SH-SY5Y (cell line): ENCODE results near the gene SLC25A42.

Experiments used
- GATA2 ChIP-seq: IDR thresholded peaks from 2 replicates; pipeline ENCODE4 v1.6.1; 2011; ENCODE audit warnings: mild to moderate bottlenecking, low read depth, low read length
- GATA3 ChIP-seq: IDR thresholded peaks from 2 replicates; pipeline ENCODE4 v1.6.1; 2011; ENCODE audit warnings: low read depth, mild to moderate bottlenecking, low read length, moderate library complexity

Gene SLC25A42

GRCh38 chr19:19103167-19103566 is 39.4 kb downstream of the SLC25A42 start:
- no peak for TF ChIP-seq GATA2
- TF ChIP-seq GATA3 = no peak

GRCh38 chr19:19105365-19106055 is 41.7 kb downstream of the SLC25A42 start:
- TF ChIP-seq GATA2 = no peak
- no peak for TF ChIP-seq GATA3

GRCh38 chr19:19106056-19106551 is 42.3 kb downstream of the SLC25A42 start:
- TF ChIP-seq GATA2 (no peak), GATA3 (no peak)

GRCh38 chr19:19107654-19108053 is 43.9 kb downstream of the SLC25A42 start:
- TF ChIP-seq GATA2 (no peak), GATA3 (no peak)

- no peak for TF ChIP-seq GATA3
- TF ChIP-seq GATA2 = no peak
These were observed 45.8 kb downstream of the SLC25A42 start for GRCh38 chr19:19109601-19110000.

GRCh38 chr19:19110410-19111135 is 46.8 kb downstream of the SLC25A42 start:
- TF ChIP-seq GATA2 (no peak), GATA3 (no peak)

- TF ChIP-seq GATA2 (no peak), GATA3 (no peak)
These were observed 47.5 kb downstream of the SLC25A42 start for GRCh38 chr19:19111136-19111835.

GRCh38 chr19:19111967-19112580 is 48.3 kb downstream of the SLC25A42 start:
- no peak for TF ChIP-seq GATA2
- no peak for TF ChIP-seq GATA3

GRCh38 chr19:19113040-19113626 is 49.3 kb downstream of the SLC25A42 start:
- no peak for TF ChIP-seq GATA2
- no peak for TF ChIP-seq GATA3

GRCh38 chr19:19115954-19116353 is 52.2 kb downstream of the SLC25A42 start:
- TF ChIP-seq GATA3 (no peak), GATA2 (no peak)

GRCh38 chr19:19119325-19120237 is 55.8 kb downstream of the SLC25A42 start:
- no peak for TF ChIP-seq GATA2
- TF ChIP-seq GATA3 = no peak

- TF ChIP-seq GATA3 (no peak), GATA2 (no peak)
These were observed 56.8 kb downstream of the SLC25A42 start for GRCh38 chr19:19120308-19121231.

- TF ChIP-seq GATA3 = no peak
- TF ChIP-seq GATA2 = no peak
These were observed 57.6 kb downstream of the SLC25A42 start for GRCh38 chr19:19121371-19121770.
